HS-27A (cell line): Measurements from ENCODE around the gene EMX1.
A peak's percentile ranks its signal among the peaks of the same experiment; 100 is the strongest.

Experiments
- DNase-seq: peaks from one replicate; pipeline ENCODE4 v3.0.0-alpha.2; 2012; ENCODE audit warnings: low read depth, missing footprints

Gene EMX1

DNA sequence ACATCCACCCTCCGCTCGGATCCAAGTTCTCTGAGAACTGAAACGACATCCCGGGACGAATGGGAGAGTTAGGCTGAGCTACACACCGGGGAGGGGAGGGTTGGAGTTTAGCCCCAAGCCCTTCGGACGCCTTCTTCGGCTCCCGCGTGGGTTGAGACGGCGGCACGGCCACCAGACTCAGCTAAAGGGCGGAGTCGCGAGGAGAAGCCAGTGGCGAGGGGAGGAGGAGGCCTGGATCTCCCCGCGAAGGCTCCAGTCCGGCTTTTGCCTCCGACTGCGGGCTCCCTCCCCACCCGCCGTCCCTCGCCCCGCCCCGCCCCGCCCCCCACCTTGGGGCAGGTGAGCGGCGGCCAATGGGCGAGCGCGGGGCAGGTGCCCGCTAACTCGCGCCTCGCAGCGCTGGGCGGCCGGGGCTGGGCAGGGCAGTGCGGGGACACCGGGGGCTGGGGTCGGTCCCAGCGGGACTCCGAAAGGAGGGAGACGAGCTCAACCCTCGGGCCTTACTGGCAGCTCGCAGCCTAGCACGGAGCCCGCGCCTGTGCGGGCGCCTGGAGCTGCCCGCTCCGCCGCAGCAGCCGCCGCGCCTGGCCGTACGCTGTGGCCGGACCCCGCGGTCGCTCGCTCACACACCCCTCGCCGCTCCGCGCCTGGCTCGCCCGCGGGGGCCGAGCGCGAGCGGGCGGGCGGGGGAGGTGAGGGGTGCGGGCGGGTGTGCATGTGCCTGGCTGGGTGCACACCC, at the start of gene EMX1:
TSS of gene EMX1 (plus strand) at position 382 of the 739 bp plus-strand sequence. CDS start at position 716, 334 bp downstream.
- no peak for DNase-seq

DNA sequence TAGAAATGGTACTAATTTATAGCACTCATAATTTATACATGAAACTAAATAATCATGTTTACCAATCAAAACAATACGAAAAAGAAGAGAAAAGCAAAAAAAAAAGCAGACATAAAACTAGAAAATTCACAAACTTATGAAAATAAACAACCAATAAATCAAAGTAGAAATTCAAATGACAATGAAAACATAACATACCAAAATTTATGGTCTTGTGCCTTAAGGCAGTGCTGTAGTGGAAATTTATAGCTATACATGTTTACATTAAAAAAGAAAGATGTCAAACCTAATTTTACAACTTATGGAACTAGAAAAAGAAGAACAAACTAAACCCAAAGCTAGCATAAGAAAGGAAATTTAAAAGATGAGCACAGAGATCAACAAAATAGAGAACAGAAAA, 46.3 kb upstream of the EMX1 start:
- DNase-seq = no peak

DNA sequence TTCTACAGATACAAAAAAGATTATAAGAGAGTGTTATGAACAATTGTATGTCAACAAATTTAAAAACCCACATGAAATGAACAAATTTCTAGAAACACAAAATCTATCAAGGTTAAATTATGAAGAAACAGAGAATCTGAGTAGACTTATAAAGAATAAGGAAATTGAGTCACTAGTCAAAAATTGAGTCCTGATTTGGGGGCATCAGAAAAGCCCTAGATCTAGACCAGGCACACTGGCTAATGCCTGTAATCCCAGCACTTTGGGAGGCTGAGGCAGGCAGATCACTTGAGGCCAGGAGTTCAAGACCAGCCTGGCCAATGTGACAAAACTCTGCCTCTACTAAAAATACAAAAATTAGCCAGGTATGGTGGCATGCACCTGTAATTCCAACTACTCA, 45.4 kb upstream of the EMX1 start:
- no peak for DNase-seq

DNA sequence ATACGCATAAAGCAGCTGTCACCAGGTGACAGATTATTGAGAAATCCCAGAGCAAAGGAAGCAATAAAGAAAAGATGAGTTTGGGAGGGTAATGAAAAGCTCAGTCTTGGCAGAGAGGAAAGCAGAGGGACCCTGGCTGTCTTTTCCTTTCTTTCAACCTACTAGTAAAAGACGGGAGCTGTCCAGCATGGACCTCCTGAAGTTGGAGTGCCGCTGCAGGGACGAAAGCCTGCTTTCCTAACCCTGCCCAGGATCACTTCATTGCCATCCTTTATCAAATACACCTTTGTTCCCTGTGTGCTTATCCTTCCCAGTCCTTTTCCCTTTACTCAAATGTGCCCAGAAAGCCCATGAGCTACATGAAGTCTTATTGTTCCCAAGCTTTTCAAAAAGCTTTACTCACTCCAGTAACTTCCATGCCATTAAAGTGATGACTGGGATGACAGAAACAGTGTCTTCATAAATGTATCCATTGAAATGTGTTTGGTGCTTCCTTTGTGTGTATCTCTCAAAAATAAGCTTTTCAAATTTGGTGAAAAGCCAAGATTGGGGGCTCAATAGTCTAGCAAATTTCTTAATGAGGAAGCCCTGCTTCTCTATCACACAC, 33.9 kb upstream of the EMX1 start:
- no peak for DNase-seq

DNA sequence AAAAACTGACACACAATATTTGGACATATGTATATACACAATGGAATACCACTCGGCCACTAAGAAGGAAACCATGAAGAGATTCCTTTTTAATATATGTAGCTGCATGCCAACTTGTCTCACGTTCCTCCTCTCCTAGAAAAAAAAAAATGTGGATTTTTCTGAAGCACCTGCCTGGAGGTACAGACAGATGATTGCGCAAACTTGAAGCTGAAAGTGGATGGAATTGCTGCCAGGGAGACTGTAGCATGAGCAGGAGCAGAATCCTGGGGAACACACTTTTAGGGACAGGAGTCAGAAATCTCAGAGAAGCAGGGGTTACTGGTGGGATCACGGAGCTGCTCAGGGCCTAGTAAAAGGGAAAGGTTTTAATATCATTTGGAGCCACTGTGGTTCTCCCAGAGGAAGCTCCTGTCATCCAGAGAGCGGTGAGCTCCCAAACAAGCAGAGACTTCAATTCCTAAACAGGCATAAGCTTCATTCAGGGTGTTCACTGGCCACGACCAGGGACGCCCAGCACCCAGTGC, 30.8 kb upstream of the EMX1 start:
- no peak for DNase-seq

DNA sequence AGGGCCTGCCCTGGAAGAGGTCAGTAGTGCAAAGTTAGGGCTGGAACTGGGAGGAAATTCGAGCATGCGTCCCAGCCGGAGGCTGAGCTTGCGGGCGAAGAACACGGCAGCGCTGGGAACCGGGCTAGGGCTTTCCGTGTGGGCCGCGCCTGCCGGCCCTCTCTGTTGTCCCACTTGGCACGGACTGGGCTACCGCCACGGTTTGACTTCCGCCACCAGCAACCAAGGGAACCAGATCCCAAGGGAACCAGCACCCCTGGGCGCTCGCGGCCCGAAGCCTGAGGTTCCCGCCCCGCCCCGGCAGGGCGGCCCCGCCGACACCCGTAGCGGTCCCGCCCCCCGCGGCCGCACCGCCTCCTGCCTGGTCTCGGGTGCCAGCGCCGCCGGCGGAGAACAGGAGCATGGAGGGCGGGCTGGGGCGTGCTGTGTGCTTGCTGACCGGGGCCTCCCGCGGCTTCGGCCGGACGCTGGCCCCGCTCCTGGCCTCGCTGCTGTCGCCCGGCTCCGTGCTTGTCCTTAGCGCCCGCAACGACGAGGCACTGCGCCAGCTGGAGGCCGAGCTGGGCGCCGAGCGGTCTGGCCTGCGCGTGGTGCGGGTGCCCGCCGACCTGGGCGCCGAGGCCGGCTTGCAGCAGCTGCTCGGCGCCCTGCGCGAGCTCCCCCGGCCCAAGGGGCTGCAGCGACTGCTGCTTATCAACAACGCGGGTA, 30.1 kb upstream of the EMX1 start, which contains the start of gene SPR:
TSS of gene SPR (plus strand) at position 377 of the 708 bp plus-strand sequence. CDS start at position 402, 25 bp downstream.
- no peak for DNase-seq

DNA sequence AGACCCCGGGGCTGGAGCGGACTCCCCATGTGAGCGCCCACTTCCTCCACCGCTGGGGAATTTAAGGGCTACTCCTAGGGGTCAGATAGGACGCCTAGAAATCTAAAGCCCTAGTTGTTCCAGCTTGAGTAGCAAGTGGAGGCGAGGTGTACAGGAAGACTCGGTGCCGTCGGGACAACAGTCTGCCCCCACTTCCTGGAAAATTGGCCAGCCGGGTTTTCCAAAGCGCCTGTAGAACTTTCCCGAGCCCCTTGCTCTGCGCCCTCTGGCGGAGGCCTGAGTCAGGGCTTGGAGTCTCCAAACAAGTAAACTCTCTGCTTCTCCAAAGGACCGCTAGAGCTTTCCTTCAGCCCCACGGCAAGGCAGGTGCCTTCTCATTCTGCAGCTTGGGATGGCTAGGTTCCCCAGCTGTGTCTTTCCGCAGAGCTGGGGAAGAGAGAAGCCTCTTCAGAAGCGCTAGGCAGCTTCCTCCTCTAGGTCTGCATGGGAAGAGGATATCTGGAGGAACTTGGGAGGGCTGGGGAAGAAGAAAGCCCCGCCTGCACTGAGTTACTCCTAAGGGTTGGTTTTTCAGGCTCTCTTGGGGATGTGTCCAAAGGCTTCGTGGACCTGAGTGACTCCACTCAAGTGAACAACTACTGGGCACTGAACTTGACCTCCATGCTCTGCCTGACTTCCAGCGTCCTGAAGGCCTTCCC, 29.4 kb upstream of the EMX1 start:
- DNase-seq = peak; percentile 43

DNA sequence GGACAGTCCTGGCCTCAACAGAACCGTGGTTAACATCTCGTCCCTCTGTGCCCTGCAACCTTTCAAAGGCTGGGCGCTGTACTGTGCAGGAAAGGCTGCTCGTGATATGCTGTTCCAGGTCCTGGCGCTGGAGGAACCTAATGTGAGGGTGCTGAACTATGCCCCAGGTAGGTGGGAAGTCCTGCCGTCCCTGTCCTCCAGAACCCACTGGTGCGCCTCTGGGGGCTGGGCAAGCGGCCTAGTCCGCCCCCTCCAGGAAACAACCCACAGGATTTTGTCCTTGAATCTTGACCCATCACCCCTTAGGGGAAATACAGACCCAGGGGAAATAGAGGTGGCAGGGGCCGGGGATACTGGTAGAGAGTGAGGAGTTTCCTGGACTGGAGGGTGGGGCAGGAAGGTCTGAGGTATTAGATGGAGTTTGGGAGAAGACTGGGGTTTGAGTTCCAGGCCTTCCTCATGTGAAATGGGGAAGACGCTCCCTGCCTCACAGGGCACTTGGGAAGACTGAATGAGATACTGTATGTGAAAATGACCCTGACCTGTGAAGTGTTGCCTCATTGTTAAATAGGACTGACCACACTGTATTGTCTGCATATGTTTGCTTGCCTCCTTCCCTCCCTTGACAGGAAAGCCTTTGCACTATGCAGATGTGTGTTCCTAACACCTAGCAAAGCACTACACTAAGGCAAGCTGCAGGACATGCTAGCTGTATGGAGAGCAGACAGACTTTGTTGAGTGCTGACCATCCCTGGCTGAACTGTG, 28.7 kb upstream of the EMX1 start:
- no peak for DNase-seq

DNA sequence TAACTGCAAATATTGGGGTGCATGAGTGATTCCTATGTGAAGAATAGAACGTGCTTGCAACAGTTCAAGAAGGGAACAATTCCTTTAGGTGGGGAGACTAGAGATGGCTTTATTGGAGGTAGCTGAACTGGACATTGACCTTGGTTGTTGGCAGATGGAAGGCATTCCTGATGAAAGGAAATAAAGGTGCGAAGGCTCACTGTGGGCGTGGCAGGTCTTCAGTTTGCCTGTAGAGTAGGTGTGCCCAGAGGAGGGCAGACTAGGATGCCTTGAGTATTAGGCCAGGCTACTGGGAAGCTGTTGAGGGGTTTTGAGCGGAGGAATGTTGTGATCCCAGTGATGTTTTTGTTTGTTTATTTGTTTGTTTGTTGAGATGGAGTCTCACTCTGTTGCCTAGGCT, 27.3 kb upstream of the EMX1 start:
- DNase-seq = no peak

DNA sequence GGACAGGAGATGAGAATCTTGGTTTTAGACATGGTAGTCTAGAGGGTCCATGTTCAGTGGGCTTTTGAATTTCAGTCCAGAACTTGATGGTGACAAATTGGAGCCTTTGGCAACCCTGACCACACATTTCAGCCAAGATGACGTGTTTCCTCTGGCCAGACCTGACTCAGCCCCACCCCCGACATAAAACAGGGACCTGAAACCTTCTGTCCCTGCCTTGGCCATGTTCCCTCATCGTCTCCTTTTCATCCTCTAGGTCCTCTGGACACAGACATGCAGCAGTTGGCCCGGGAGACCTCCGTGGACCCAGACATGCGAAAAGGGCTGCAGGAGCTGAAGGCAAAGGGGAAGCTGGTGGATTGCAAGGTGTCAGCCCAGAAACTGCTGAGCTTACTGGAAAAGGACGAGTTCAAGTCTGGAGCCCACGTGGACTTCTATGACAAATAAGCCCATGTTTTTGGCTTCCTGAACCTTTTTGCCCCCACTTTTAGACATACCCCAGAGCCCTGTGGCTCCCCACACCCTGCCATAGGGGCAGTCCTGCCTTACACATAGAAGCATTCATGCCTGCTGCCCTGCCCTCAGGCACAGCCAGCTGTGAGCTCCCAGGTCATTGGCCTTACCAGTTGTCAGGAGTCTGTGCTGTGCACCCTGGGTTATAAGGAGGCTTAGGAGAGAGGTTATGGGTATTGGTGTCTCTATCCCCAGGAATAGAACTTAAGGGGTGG, 26.1 kb upstream of the EMX1 start:
- DNase-seq = no peak

DNA sequence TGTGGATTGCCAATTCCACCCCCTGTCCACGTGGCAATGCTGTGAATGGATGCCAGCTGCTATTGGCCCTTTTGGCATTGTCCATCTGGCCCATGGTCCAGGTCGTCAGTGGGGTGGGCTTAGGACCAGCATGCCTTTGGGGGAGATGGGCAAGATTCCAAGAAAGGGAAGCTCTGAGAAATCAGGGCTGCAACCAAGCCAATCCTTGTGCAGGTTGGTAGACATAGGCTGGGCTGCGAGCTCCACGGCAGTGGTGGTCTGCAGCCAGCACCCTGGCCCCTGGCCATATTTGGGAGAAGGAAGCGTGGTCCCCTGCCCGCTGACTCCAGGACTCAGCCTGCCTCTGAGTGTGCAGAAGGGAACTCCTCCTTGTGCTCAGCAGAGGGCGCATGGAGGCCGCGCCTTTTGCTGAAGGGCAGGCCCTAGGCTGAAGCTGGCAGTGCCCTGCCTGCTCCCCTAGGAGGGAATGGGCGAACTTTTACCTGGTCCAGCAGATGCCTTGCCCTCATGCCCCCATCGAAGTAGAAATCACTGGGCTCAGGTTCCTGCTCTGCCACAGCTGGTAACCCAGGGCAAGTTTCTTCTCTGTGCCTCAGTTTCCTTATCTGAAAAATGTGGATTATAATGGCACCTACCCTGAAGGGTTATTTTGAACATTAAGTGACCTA, 24.7 kb upstream of the EMX1 start:
- DNase-seq = peak; percentile 14

DNA sequence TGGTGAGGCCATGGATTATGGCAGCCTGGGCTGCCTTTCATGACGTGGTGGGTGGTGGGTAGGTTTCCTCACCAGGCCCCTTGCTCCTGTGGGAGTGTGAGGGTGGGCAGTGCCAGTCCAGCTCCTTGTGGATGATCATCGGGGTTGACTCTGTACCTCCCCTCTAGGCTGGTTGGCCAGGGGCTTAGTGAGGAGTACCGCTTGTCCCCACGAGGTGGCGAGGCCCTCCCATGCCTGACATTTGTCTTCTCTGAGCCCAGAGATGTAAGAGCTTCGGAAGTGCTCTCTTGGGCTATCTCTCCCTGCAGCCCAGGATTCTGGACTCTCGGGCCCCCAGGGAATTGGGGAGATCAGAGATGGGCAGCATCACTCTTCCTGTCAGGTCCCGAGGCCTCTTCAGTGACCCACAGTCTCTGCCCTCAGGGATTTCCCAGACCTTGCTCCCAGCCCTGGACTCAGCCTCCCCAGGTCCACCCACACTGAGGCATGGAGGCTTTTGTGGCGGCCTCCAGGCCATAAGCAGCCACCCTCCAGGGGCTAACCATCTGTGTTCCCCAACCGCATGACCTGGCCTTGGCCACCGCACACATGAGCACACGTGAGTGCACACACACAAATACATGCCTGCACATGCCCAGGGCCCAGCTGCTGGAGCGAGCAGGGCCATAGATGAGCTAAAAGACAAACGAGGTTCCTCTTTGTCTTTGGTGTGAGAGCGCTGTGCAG, 23.6 kb upstream of the EMX1 start:
- no peak for DNase-seq

DNA sequence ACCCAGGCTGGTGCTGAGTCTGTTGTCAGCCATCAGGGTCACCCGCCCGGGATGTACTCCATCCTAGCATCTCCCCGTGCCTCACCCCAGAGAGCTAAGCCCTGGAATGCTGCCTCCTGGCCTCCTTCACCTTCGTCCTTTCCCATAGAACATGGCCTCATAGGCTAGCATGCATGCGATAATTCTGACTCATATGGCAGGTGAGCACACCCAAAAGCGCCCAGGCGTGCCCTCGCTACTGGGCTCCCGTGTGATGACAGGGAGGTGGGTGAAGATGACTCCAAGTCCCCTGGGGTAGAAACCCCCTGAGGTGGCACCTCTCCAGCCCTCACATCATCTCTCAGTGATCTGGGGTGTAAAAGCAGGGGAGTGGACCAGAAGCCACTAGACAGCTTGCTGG, 22.8 kb upstream of the EMX1 start:
- no peak for DNase-seq

DNA sequence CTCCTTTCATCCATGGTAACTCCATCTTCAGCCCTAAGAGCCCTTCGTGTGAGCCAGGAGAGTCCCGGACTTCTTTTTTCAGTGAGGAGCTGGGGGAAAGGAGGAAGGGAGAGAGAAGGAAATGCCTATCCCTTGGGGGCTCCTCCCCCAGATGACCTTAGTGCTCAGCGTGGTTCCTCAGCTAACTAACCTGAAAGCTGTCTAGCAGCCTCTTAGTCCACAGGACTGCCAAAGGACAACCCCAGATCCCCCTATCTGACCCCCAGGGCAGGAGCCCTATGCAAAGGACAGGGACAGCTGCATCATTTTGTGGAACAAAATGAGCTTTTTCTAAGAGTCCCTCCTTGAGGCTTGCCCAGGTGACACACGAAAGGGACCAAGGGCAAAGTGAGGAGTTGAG, 22.2 kb upstream of the EMX1 start:
- no peak for DNase-seq

DNA sequence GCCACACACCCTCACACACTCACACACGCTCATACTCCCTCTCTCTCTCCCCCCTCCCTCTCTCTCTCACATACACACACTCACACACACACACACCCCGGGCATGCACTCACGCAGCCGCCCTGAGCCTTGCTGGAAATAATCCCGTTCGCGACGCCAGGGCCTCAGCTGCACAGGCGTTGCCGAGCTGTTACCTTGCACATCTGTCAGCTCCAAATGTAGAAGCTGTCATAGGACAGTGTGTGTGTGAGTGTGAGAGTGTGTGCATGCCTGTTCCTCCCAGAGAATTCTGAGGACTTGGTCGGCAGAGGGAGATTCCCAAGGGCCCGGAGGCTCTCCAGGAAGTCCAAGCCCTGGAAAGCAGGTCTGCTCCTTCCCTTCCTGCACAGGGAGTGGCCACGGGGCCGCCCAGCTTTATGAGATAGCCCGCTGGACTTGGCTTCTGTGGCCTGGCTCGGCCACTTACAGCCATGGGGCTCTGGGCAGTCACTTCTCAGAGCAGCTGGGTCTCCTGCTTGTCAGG, 21.5 kb upstream of the EMX1 start:
- peak; percentile 8 for DNase-seq

DNA sequence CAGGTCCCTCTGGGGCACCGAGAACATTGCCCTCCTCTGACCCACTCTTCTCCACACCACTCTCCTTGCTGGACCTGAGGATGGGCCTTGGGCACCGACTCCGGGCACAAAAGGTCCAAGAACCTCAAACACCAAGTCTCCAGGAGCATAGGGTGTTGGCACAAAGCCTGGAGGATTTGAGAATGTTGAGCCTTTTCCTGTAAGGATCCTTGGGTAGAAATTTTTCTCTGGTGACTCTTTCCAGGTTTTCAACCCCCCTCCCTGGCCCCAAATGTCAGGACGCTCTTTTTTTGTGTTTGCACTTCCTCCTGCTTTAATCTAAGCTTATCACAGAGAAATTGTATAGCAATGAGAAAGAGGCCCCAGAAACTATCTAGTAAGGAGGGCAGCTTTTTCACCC, 20.9 kb upstream of the EMX1 start:
- peak; percentile 20 for DNase-seq

DNA sequence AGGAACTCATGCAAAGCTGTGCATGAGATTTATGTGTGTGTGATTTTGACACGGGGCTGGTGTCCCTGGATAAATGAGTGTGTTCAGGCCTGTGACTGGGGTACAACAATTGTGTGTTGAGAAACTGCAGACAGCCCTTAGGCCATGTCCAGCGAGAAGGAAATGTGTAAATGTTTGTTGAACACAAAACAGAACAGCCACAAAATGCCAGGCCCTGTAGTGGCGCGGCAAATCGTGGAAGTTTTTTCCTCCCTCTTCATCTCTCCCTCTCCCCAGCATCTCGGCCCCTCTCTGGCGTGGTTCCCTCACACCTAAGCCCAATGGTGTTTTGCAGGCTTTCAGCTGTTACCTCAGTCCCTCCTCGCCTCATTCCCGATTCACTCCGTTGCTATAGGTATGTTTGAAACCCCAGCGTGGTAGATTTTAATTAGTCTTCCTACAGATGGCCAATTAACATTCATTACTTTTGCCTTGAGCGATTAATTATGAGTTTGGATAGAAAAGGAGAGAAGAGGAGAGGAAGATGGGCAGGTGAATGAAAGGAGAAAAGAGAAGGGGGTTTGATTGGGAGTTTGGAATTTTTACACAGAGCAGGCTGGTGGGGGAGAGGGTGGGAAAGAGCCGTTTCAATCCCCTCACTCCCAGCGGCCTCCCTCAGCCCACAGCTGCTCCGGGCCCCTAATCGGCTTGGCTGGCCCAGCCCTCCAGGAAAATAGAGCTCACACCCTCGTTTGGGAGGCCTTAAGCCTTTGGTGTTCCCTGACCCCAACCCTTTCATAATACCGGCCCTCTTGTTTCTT, 19.3 kb upstream of the EMX1 start:
- DNase-seq = no peak

DNA sequence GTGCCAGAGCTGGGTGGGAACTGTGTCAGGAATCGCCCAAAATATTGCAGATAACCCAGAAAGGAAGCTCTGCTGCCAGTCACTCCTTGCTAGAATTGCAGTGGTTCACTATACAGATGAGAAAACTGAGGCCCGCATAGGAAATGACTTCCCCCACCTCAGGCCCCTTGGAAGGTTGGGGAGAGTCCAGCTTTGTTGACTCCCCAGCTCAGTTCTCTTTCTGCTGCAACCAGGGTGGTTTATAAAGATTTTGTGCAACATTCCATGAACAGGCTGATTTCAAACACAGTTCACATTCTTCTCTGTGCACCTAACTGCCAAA, 18.8 kb upstream of the EMX1 start:
- DNase-seq = no peak
